Hepatocyte (in vitro differentiated cells): ENCODE data around the gene VGLL2.

ENCODE experiments used
- CTCF ChIP-seq: fragments of 200-600 bp; sonication (generic); IDR thresholded peaks from 2 replicates; pipeline ENCODE4 v1.5.1; 2016; ENCODE audit warnings: antibody characterized with exemption, mild to moderate bottlenecking; ENCODE audit not compliant: poor library complexity
- EZH2 ChIP-seq: fragments of 200-600 bp; sonication (generic); IDR thresholded peaks from 2 replicates; pipeline ENCODE4 v1.6.1; 2016; ENCODE audit warnings: antibody characterized with exemption, mild to moderate bottlenecking, borderline replicate concordance
- EZH2phosphoT487 ChIP-seq: fragments of 200-600 bp; sonication (generic); IDR thresholded peaks from one replicate; pipeline ENCODE4 v1.6.1; 2018; ENCODE audit warnings: antibody characterized with exemption, mild to moderate bottlenecking, low read depth, moderate library complexity; ENCODE audit not compliant: unreplicated experiment, severe bottlenecking

- TF ChIP-seq CTCF (no peak), EZH2 (no peak), EZH2phosphoT487 (no peak)
Observed at GRCh38 chr6:117222861-117223260, 42.5 kb upstream of the VGLL2 start.
